ENCODE measurements around the gene FCN3.

GRCh38 chr1:27372022-27372807, 2.4 kb downstream of the FCN3 start:
- TF ChIP-seq POLR2A (IDR thresholded peaks at IDR 0.05; ENCODE audit: low read depth, low read length), result no peak
- TF ChIP-seq POLR2AphosphoS5 (IDR thresholded peaks at IDR 0.05; ENCODE audit: low read depth, low read length), result no peak
